ENCODE data around the gene KCNJ14. TPM values are rescaled to one million over a fixed set of nuclear protein-coding genes. Genes with fewer than 3 reads are reported as not detected.

The KCNJ14 gene
- polyA plus RNA-seq, 1 experiment = 0.20 TPM

- POLR2A ChIA-PET = interaction anchor here (0.6 kb wide), 1 partner anchor 9 kb away, joined by 3 read pairs; no protein-coding TSS in a partner anchor
- CTCF ChIA-PET = interaction anchor here (1.1 kb wide), 1 partner anchor 13 kb away, joined by 3 read pairs; no protein-coding TSS in a partner anchor
- no peak for TF ChIP-seq CTCF (IDR thresholded peaks at IDR 0.05; ENCODE audit: low read depth, low read length)
Observed at GRCh38 chr19:48458016-48458415, 2.6 kb downstream of the KCNJ14 start.

GRCh38 chr19:48461651-48461981, 6.2 kb downstream of the KCNJ14 start:
- no peak for TF ChIP-seq CTCF (IDR thresholded peaks at IDR 0.05; ENCODE audit: low read depth, low read length)
- CTCF ChIA-PET = interaction anchor here (1.1 to 1.3 kb wide), 2 partner anchors 17 to 28 kb away, joined by 3 to 4 read pairs; no protein-coding TSS in a partner anchor
- no peak for DNase-seq (ENCODE audit: low read depth, low spot score)
- POLR2A ChIA-PET = no interaction called here
- Histone ChIP-seq H3K27ac (ENCODE audit: low read depth, low read length) (no peak overlapping the region), H3K9me3 (ENCODE audit: control insufficient read depth, insufficient read depth, low read length) (no peaks in the 10 kb centered on the region; the same call in 1 of the 2 replicates), H3K4me3 (ENCODE audit: low read depth, low read length) (no peak overlapping the region), H3K27me3 (ENCODE audit: control insufficient read depth, insufficient read depth, low read length) (no peaks in the 10 kb centered on the region)

More at GRCh38 chr19:48458016-48458415, 2.6 kb downstream of the KCNJ14 start:
- H3K9me3 ChIP-seq (ENCODE audit: control insufficient read depth, insufficient read depth, low read length) = no peaks in the 10 kb centered on the region; the same call in 1 of the 2 replicates
- no peak overlapping the region for H3K27ac ChIP-seq (ENCODE audit: low read depth, low read length)
- H3K27me3 ChIP-seq (ENCODE audit: control insufficient read depth, insufficient read depth, low read length) = no peaks in the 10 kb centered on the region
- DNase-seq (ENCODE audit: low read depth, low spot score) = no peak
- no peak overlapping the region for H3K4me3 ChIP-seq (ENCODE audit: low read depth, low read length)

- POLR2A ChIA-PET = interaction anchor here (0.5 kb wide), 1 partner anchor 715 kb away, joined by 10 read pairs; no protein-coding TSS in a partner anchor
- H3K9me3 ChIP-seq (ENCODE audit: control insufficient read depth, insufficient read depth, low read length) = no peaks in the 10 kb centered on the region; the same call in 1 of the 2 replicates
- H3K27me3 ChIP-seq (ENCODE audit: control insufficient read depth, insufficient read depth, low read length) = no peaks in the 10 kb centered on the region
- no peak overlapping the region for H3K4me3 ChIP-seq (ENCODE audit: low read depth, low read length)
- H3K27ac ChIP-seq (ENCODE audit: low read depth, low read length) = no peak overlapping the region
- TF ChIP-seq CTCF (IDR thresholded peaks at IDR 0.05; ENCODE audit: low read depth, low read length) = no peak
- DNase-seq (ENCODE audit: low read depth, low spot score) = no peak
- CTCF ChIA-PET = interaction anchor here (1.1 to 1.3 kb wide), 2 partner anchors 17 to 28 kb away, joined by 3 to 4 read pairs; no protein-coding TSS in a partner anchor
Observed at GRCh38 chr19:48461982-48462655, 6.7 kb downstream of the KCNJ14 start.

- ChIA-PET POLR2A (no interaction called here), CTCF (no interaction called here)
- Histone ChIP-seq H3K9me3 (ENCODE audit: control insufficient read depth, insufficient read depth, low read length) (no peaks in the 10 kb centered on the region; the same call in 1 of the 2 replicates), H3K27ac (ENCODE audit: low read depth, low read length) (no peak overlapping the region), H3K4me3 (ENCODE audit: low read depth, low read length) (no peak overlapping the region), H3K27me3 (ENCODE audit: control insufficient read depth, insufficient read depth, low read length) (no peaks in the 10 kb centered on the region)
- no peak for DNase-seq (ENCODE audit: low read depth, low spot score)
- TF ChIP-seq CTCF (IDR thresholded peaks at IDR 0.05; ENCODE audit: low read depth, low read length) = no peak
Observed at GRCh38 chr19:48465215-48465614, 9.8 kb downstream of the KCNJ14 start.

Data from AG04450 (cell line).